MCF 10A (cell line): ENCODE measurements around the gene AUTS2. TPM values are rescaled to one million over a fixed set of nuclear protein-coding genes. Genes with fewer than 3 reads are reported as not detected.

Source experiments
- BruUV-seq: library from RNA; stranded (reverse); fragments of 400-500 nt; replicated peaks from 2 replicates; lab custom pipeline; 2021; lab: Mats Ljungman, UMichigan
- CTCF ChIA-PET: fragments of 300-600 bp; sonication (Branson Sonifier 250); formaldehyde crosslinking; extraction: SDS; loops from one replicate; lab custom pipeline; 2021; ENCODE audit warnings: antibody characterized with exemption, inconsistent platforms; lab: Yijun Ruan, JAX
- POLR2A ChIA-PET: fragments of 300-600, 350-650 bp; sonication (Branson Sonifier 250); formaldehyde crosslinking; extraction: SDS; loops from one replicate; lab custom pipeline; 2020; ENCODE audit warnings: antibody characterized with exemption, inconsistent platforms; lab: Yijun Ruan, JAX
- DNase-seq: peaks from one replicate; pipeline ENCODE4 v3.0.0-alpha.2; 2018; ENCODE audit not compliant: unreplicated experiment
- H3K27ac Mint-ChIP-seq: one replicate; pipeline ENCODE4 v1.8.0; 2022; ENCODE audit warnings: mild to moderate bottlenecking, low read depth, mixed read lengths; ENCODE audit not compliant: unreplicated experiment
- H3K27me3 Mint-ChIP-seq: one replicate; pipeline ENCODE4 v1.8.0; 2022; ENCODE audit warnings: mixed read lengths; ENCODE audit not compliant: insufficient read depth, unreplicated experiment
- H3K36me3 Mint-ChIP-seq: one replicate; pipeline ENCODE4 v1.8.0; 2022; ENCODE audit warnings: mild to moderate bottlenecking, moderate library complexity, mixed read lengths; ENCODE audit not compliant: insufficient read depth, unreplicated experiment
- H3K4me1 Mint-ChIP-seq: one replicate; pipeline ENCODE4 v1.8.0; 2022; ENCODE audit warnings: mixed read lengths; ENCODE audit not compliant: insufficient read depth, unreplicated experiment
- H3K4me3 Mint-ChIP-seq: one replicate; pipeline ENCODE4 v1.8.0; 2022; ENCODE audit warnings: mild to moderate bottlenecking, moderate library complexity, mixed read lengths; ENCODE audit not compliant: unreplicated experiment
- H3K9me3 Mint-ChIP-seq: one replicate; pipeline ENCODE4 v1.8.0; 2022; ENCODE audit warnings: mixed read lengths; ENCODE audit not compliant: unreplicated experiment
- CTCF ChIP-seq: fragments of 200-600 bp; IDR thresholded peaks from one replicate; pipeline ENCODE4 v1.8.0; 2022; ENCODE audit warnings: antibody characterized with exemption, mild to moderate bottlenecking; ENCODE audit not compliant: unreplicated experiment
- intact Hi-C: fragments of 100-400 bp; cut with micrococcal nuclease; formaldehyde crosslinking; loops from 2 replicates; pipeline ENCODE4 v1.14.1; 2022
- total RNA-seq: library from RNA; stranded (reverse); gene quantifications from 2 replicates; pipeline ENCODE4 v1.2.3, GENCODE V29; 2022

Gene AUTS2
- total RNA-seq, 1 experiment from 2014 or later = 1.3 TPM

DNA sequence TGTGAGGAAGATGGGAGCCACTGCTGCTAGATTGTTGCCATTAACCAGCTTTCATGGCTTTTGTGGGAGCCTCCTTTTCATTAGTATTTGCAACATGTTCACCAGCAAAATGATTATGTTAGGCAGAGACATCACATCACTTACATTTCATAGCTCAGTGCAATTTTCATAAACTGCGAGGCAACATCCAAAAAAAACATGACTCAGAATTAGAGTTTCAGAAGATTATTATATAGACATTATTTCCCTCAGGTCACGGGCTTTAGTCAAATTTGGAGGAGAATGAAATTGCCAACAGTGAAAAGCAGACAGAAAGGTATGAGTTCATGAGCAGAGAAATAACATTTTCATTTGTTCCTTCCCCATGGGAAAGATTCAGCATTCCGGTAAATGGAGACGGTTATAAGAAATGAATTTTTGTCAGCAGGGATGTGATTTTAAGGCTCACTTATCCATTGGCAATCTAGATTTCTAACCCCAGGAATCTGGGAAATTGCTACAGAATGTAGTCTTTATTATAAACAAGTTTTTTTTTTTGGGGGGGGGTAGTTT, 573.2 kb downstream of the AUTS2 start:
- no peak overlapping the region for H3K27ac Mint-ChIP-seq
- peaks cover 6% of the 10 kb centered on the region for H3K36me3 Mint-ChIP-seq
- CTCF ChIA-PET = no interaction called here
- POLR2A ChIA-PET = no interaction called here
- DNase-seq = no peak
- no peaks in the 10 kb centered on the region for H3K27me3 Mint-ChIP-seq
- intact Hi-C loops = no loop called here
- H3K4me3 Mint-ChIP-seq = no peak overlapping the region
- BruUV-seq = no TSS peak
- H3K9me3 Mint-ChIP-seq = peaks cover 23% of the 10 kb centered on the region
- no peak for TF ChIP-seq CTCF
- no peaks in the 10 kb centered on the region for H3K4me1 Mint-ChIP-seq

- intact Hi-C loops = no loop called here
- Mint-ChIP-seq H3K27me3 (no peaks in the 10 kb centered on the region), H3K27ac (no peak overlapping the region), H3K36me3 (peaks cover 1% of the 10 kb centered on the region), H3K4me1 (no peaks in the 10 kb centered on the region), H3K4me3 (no peak overlapping the region), H3K9me3 (peaks cover 23% of the 10 kb centered on the region)
- no TSS peak for BruUV-seq
- ChIA-PET CTCF (no interaction called here), POLR2A (no interaction called here)
- no peak for TF ChIP-seq CTCF
- DNase-seq = no peak
Observed at GRCh38 chr7:70177166-70177565, 578.9 kb downstream of the AUTS2 start.

DNA sequence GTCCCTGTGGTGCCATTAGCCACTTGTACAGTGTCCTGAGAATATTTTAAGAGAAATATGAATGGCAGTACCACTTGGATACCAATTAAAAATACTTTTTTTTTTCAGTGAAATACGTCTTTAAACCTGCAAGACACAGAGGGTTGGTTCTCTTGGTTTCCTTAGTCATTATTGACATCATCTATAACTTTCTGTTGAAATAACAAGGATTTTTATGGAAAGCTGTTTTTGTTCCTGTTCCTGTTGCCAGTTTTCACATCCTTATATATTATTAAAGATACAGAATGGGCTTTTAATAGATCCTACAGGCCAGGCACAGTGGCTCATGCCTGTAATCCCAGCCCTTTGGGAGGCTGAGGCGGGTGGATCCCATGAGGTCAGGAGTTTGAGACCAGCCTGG, 579.9 kb downstream of the AUTS2 start:
- Mint-ChIP-seq H3K4me1 (no peaks in the 10 kb centered on the region), H3K9me3 (peaks cover 21% of the 10 kb centered on the region), H3K27ac (no peak overlapping the region), H3K36me3 (no peaks in the 10 kb centered on the region), H3K27me3 (no peaks in the 10 kb centered on the region), H3K4me3 (no peak overlapping the region)
- CTCF ChIA-PET = interaction anchor here (0.6 kb wide), 1 partner anchor 46 kb away, joined by 5 read pairs; no protein-coding TSS in a partner anchor
- POLR2A ChIA-PET = no interaction called here
- no peak for DNase-seq
- BruUV-seq = no TSS peak
- intact Hi-C loops = no loop called here
- no peak for TF ChIP-seq CTCF

DNA sequence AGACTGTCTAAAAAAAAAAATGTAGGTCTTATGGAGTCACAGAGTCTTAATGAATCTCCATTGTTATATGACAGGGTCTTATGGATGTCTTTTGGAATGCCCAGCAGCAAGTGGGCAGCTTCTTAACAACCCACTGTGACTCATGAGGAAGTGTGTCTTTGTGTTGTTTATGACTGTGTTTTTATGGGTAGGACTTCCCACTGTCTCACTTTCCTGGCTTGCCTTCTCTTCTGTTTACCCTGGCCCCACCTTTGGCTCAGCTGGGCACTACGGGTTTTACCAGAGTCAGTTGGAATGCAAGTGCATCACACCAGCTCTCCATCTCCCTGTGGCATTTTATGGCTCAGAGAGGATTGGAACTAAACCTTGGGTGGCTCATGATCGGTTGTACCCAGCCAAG, 580.5 kb downstream of the AUTS2 start:
- BruUV-seq = no TSS peak
- TF ChIP-seq CTCF = no peak
- DNase-seq = no peak
- ChIA-PET POLR2A (interaction anchor here (0.6 kb wide), 1 partner anchor 235 kb away, joined by 3 read pairs; no protein-coding TSS in a partner anchor), CTCF (interaction anchor here (0.6 kb wide), 1 partner anchor 45 kb away, joined by 5 read pairs; no protein-coding TSS in a partner anchor)
- Mint-ChIP-seq H3K27ac (no peak overlapping the region), H3K9me3 (peaks cover 17% of the 10 kb centered on the region), H3K4me3 (no peak overlapping the region), H3K27me3 (no peaks in the 10 kb centered on the region), H3K36me3 (peaks cover 4% of the 10 kb centered on the region), H3K4me1 (no peaks in the 10 kb centered on the region)
- intact Hi-C loops = no loop called here
